CD8-positive, alpha-beta memory T cell (primary cell): ENCODE results near the gene ALDH1L1. TPM values are rescaled to one million over a fixed set of nuclear protein-coding genes. Genes with fewer than 3 reads are reported as not detected.
"Not testable (repeated sequence)": the region's sequence is repeated elsewhere in the genome, so short reads cannot be mapped to it uniquely, and the experiment has no call there.

Experiments used
- CTCF ChIA-PET: fragments of 350-600 bp; sonication (Branson Sonifier 250); formaldehyde crosslinking; loops from one replicate; lab custom pipeline; 2021; ENCODE audit warnings: antibody characterized with exemption; lab: Charles Lee
- POLR2A ChIA-PET: fragments of 350-600 bp; sonication (Branson Sonifier 250); formaldehyde crosslinking; loops from one replicate; lab custom pipeline; 2021; ENCODE audit warnings: antibody characterized with exemption; lab: Charles Lee
- DNase-seq, 5 donors: peaks; one replicate each; pipeline versions ENCODE4 v3.0.0 to v3.0.0-alpha.2; 2020 to 2022; ENCODE audit warnings: mixed read lengths in 1 of 5
- H3K27ac ChIP-seq: one replicate; pipeline ENCODE4 v1.7.0; 2013; ENCODE audit warnings: low read depth, mild to moderate bottlenecking, low read length, moderate library complexity
- H3K27me3 ChIP-seq: 2 replicates; pipeline ENCODE4 v1.7.0; 2013; ENCODE audit warnings: low read length, mild to moderate bottlenecking; ENCODE audit not compliant: insufficient read depth, poor library complexity, severe bottlenecking
- H3K36me3 ChIP-seq: 2 replicates; pipeline ENCODE4 v1.7.0; 2013; ENCODE audit warnings: mild to moderate bottlenecking, low read length, moderate library complexity; ENCODE audit not compliant: insufficient read depth
- H3K4me1 ChIP-seq: 2 replicates; pipeline ENCODE4 v1.7.0; 2013; ENCODE audit warnings: mild to moderate bottlenecking, low read length, moderate library complexity; ENCODE audit not compliant: insufficient read depth
- H3K4me3 ChIP-seq: 2 replicates; pipeline ENCODE4 v1.7.0; 2013; ENCODE audit warnings: mild to moderate bottlenecking, low read length
- H3K9me3 ChIP-seq: 2 replicates; pipeline ENCODE4 v1.7.0; 2013; ENCODE audit warnings: mild to moderate bottlenecking, low read length
- H3K27ac Mint-ChIP-seq, 8 donors: one replicate each; pipeline ENCODE4 v1.8.0; 2020 to 2021; ENCODE audit warnings: mixed read lengths in 8 of 8, mild to moderate bottlenecking in 6 of 8, inconsistent platforms in 3 of 8, moderate library complexity in 3 of 8
- H3K27me3 Mint-ChIP-seq, 2 donors: one replicate each; pipeline ENCODE4 v1.8.0; 2020 to 2021; ENCODE audit warnings: mixed read lengths in 2 of 2, mild to moderate bottlenecking in 1 of 2, moderate library complexity in 1 of 2
- H3K36me3 Mint-ChIP-seq, 3 donors: one replicate each; pipeline ENCODE4 v1.8.0; 2020 to 2021; ENCODE audit warnings: mixed read lengths in 3 of 3, inconsistent platforms in 1 of 3, mild to moderate bottlenecking in 1 of 3
- H3K4me1 Mint-ChIP-seq, 3 donors: one replicate each; pipeline ENCODE4 v1.8.0; 2020 to 2021; ENCODE audit warnings: mixed read lengths in 3 of 3, inconsistent platforms in 1 of 3, mild to moderate bottlenecking in 1 of 3
- H3K4me3 Mint-ChIP-seq, 7 donors: one replicate each; pipeline ENCODE4 v1.8.0; 2020 to 2021; ENCODE audit warnings: mixed read lengths in 7 of 7, mild to moderate bottlenecking in 6 of 7, moderate library complexity in 4 of 7, inconsistent platforms in 2 of 7
- H3K9me3 Mint-ChIP-seq, 5 donors: one replicate each; pipeline ENCODE4 v1.8.0; 2020 to 2022; ENCODE audit warnings: mixed read lengths in 5 of 5, mild to moderate bottlenecking in 3 of 5, moderate library complexity in 2 of 5, inconsistent platforms in 1 of 5
- polyA plus RNA-seq: library from polyadenylated mRNA; unstranded; fragments of 300-500 nt; fragmentation: Illumina TruSeq; gene quantifications from one replicate; pipeline ENCODE4 v1.2.3, GENCODE V29; 2021
- total RNA-seq, 2 experiments: library from RNA; stranded (reverse); gene quantifications; one replicate each; pipeline ENCODE4 v1.2.3, GENCODE V29; 2021

The ALDH1L1 gene
- total and polyA plus RNA-seq, 3 experiments from 2014 or later = not detected

DNA sequence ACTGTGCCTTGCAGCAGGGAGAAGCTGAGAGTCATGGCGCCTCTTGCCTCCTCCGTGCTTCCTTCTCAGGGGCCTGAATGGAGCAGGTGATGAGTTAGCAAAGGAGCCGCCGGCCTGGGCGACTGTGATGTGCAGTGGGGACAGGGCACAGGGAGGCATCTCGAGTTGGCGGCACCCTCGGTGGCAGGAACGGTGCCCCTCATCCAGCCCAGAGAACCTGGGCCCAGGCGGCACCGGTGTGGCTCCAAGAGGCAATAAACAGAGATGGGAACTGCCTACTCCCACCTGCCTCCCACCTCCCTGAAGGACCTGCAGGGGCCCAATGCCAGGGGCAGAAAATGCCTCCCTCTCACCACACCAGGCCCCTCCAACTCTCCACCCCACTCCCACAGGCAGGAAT, 102.6 kb downstream of the ALDH1L1 start:
- H3K36me3 Mint-ChIP-seq = peaks cover 10 to 14% (median 14%) of the 10 kb centered on the region in 3 donors
- DNase-seq = no peak
- no peaks in the 10 kb centered on the region for H3K27me3 ChIP-seq
- ChIA-PET CTCF (no interaction called here), POLR2A (no interaction called here)
- H3K27ac Mint-ChIP-seq = peak overlapping the region in 1 of 8 donors; percentile 75
- H3K27me3 Mint-ChIP-seq = no peaks in the 10 kb centered on the region
- no peak overlapping the region for H3K4me3 ChIP-seq
- H3K36me3 ChIP-seq = no peaks in the 10 kb centered on the region
- H3K4me1 Mint-ChIP-seq = peaks cover 0 to 15% (median 5%) of the 10 kb centered on the region in 3 donors
- H3K4me1 ChIP-seq = peaks cover 2% of the 10 kb centered on the region
- H3K27ac ChIP-seq = no peak overlapping the region
- H3K9me3 Mint-ChIP-seq = peaks cover 3 to 12% (median 8%) of the 10 kb centered on the region in 5 donors
- no peak overlapping the region for H3K4me3 Mint-ChIP-seq
- no peaks in the 10 kb centered on the region for H3K9me3 ChIP-seq

GRCh38 chr3:126076140-126076539, 104.2 kb downstream of the ALDH1L1 start:
- Histone ChIP-seq H3K27ac (no peak overlapping the region), H3K36me3 (no peaks in the 10 kb centered on the region), H3K4me1 (no peaks in the 10 kb centered on the region), H3K27me3 (no peaks in the 10 kb centered on the region), H3K9me3 (no peaks in the 10 kb centered on the region), H3K4me3 (no peak overlapping the region)
- peaks cover 12 to 27% (median 19%) of the 10 kb centered on the region in 3 donors for H3K36me3 Mint-ChIP-seq
- ChIA-PET POLR2A (no interaction called here), CTCF (no interaction called here)
- DNase-seq = no peak
- peaks cover 0 to 11% (median 3%) of the 10 kb centered on the region in 3 donors for H3K4me1 Mint-ChIP-seq
- no peak overlapping the region for H3K4me3 Mint-ChIP-seq
- H3K27ac Mint-ChIP-seq = no peak overlapping the region
- peaks cover 3 to 15% (median 9%) of the 10 kb centered on the region in 5 donors for H3K9me3 Mint-ChIP-seq
- no peaks in the 10 kb centered on the region for H3K27me3 Mint-ChIP-seq

DNA sequence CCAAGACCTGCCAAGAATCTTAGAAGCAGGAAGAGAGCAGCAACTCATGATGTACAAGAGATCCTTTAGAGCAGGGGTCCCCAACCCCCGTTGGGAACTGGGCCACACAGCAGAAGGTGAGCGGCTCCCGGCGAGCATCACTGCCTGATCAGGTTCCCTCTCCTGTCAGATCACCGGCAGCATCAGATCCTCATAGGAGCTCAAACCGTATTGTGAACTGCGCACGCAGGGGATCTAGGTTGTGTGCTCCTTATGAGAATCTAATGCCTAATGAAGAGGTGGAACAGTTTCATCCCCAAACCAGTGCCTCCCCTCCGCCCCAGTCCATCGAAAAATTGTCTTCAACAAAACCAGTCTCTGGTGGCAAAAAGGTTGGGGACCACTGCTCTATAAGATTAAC, 110.2 kb downstream of the ALDH1L1 start:
- no peaks in the 10 kb centered on the region for H3K4me1 ChIP-seq
- Mint-ChIP-seq H3K9me3 (peaks cover 3 to 15% (median 9%) of the 10 kb centered on the region in 5 donors), H3K4me3 (no peak overlapping the region), H3K36me3 (peaks cover 18 to 41% (median 34%) of the 10 kb centered on the region in 3 donors), H3K4me1 (peaks cover 4 to 15% (median 13%) of the 10 kb centered on the region in 3 donors), H3K27ac (peak overlapping the region in 1 of 8 donors; percentile 76), H3K27me3 (no peaks in the 10 kb centered on the region)
- no peaks in the 10 kb centered on the region for H3K9me3 ChIP-seq
- no peak for DNase-seq
- no peak overlapping the region for H3K4me3 ChIP-seq
- POLR2A ChIA-PET = no interaction called here
- CTCF ChIA-PET = no interaction called here
- no peak overlapping the region for H3K27ac ChIP-seq
- no peaks in the 10 kb centered on the region for H3K36me3 ChIP-seq
- H3K27me3 ChIP-seq = no peaks in the 10 kb centered on the region

DNA sequence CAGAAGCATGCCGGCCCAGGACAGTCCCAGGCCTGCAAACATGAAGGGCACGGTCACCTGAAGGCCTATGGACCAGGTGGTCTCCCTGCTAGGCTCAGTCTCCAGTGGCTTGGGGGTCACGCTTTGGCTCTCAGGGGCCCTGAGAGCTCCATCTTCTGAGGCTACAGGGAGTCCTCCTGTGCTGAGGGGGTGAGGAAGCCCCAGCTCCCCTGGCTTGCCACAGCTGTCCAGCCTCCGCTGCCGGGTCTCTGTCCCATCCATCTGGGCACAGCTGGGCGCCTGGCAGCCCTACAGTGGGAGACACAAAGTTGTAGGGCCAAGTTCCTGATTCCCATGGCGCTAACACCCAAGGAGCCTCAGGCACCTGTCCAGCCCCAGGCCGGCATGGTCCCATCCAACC, 112.4 kb downstream of the ALDH1L1 start:
- Mint-ChIP-seq H3K4me3 (no peak overlapping the region), H3K36me3 (peaks cover 15 to 39% (median 22%) of the 10 kb centered on the region in 3 donors), H3K9me3 (peaks cover 0 to 7% (median 2%) of the 10 kb centered on the region in 5 donors), H3K27me3 (no peaks in the 10 kb centered on the region), H3K27ac (no peak overlapping the region), H3K4me1 (peaks cover 18 to 32% (median 23%) of the 10 kb centered on the region in 3 donors)
- Histone ChIP-seq H3K27me3 (no peaks in the 10 kb centered on the region), H3K4me1 (peaks cover 7% of the 10 kb centered on the region), H3K27ac (no peak overlapping the region), H3K9me3 (no peaks in the 10 kb centered on the region), H3K36me3 (no peaks in the 10 kb centered on the region), H3K4me3 (no peak overlapping the region)
- no peak for DNase-seq
- CTCF ChIA-PET = no interaction called here
- POLR2A ChIA-PET = no interaction called here

DNA sequence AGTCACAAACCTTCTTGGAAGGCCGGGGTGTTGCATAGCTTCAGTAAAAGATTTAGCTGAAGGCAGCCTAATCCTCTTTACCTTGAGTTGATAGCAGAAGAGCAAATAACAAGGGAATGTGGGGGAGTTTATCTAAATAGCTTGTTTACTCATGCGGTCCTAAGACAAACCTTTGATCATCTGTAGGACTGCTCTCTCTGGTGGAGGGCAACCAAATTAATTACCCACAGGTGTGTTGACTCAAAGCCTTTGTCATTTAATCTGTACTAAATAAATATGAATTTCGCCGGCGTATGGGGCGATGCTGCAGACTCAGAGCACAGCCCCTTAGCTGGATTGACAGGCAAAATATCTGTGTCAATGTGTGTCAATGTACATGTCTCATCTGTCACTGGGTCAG, 113.7 kb downstream of the ALDH1L1 start:
- H3K4me3 Mint-ChIP-seq, H3K4me3 ChIP-seq, H3K27me3 ChIP-seq, H3K27ac ChIP-seq, CTCF ChIA-PET, H3K4me1 ChIP-seq, H3K9me3 Mint-ChIP-seq, H3K27ac Mint-ChIP-seq, POLR2A ChIA-PET, H3K9me3 ChIP-seq, H3K36me3 ChIP-seq, DNase-seq, H3K27me3 Mint-ChIP-seq: not testable (repeated sequence)
- peaks cover 11 to 35% (median 11%) of the 10 kb centered on the region in 3 donors for H3K36me3 Mint-ChIP-seq
- H3K4me1 Mint-ChIP-seq = peaks cover 18 to 32% (median 23%) of the 10 kb centered on the region in 3 donors

DNA sequence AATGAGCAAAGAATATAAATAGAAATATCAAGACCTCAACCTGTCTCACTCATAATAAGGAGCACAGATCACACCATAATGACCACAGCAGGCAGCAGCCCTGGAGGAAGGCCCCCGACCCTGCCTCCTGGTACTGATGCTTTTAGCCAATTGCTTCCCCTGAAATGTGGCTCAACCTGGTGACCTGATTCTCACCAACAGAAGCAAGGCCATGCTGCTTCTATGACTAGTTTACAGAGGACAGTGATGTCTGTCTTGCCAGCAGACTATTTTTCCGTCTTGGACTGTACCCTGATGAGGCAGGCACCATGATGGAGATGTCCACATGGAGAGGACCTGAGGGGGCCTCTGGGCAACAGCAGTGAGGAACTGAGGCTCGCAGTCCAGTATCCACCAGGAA, 114.5 kb downstream of the ALDH1L1 start:
- Histone ChIP-seq H3K27ac (no peak overlapping the region), H3K9me3 (no peaks in the 10 kb centered on the region), H3K27me3 (no peaks in the 10 kb centered on the region), H3K36me3 (no peaks in the 10 kb centered on the region), H3K4me3 (no peak overlapping the region), H3K4me1 (peaks cover 7% of the 10 kb centered on the region)
- CTCF ChIA-PET = interaction anchor here (0.7 kb wide), 1 partner anchor 73 kb away, joined by 3 read pairs; no protein-coding TSS in a partner anchor
- POLR2A ChIA-PET = no interaction called here
- Mint-ChIP-seq H3K36me3 (peaks cover 5 to 37% (median 11%) of the 10 kb centered on the region in 3 donors), H3K9me3 (no peaks in the 10 kb centered on the region), H3K4me3 (no peak overlapping the region), H3K27me3 (no peaks in the 10 kb centered on the region), H3K4me1 (peaks cover 18 to 27% (median 23%) of the 10 kb centered on the region in 3 donors), H3K27ac (no peak overlapping the region)
- DNase-seq = no peak

DNA sequence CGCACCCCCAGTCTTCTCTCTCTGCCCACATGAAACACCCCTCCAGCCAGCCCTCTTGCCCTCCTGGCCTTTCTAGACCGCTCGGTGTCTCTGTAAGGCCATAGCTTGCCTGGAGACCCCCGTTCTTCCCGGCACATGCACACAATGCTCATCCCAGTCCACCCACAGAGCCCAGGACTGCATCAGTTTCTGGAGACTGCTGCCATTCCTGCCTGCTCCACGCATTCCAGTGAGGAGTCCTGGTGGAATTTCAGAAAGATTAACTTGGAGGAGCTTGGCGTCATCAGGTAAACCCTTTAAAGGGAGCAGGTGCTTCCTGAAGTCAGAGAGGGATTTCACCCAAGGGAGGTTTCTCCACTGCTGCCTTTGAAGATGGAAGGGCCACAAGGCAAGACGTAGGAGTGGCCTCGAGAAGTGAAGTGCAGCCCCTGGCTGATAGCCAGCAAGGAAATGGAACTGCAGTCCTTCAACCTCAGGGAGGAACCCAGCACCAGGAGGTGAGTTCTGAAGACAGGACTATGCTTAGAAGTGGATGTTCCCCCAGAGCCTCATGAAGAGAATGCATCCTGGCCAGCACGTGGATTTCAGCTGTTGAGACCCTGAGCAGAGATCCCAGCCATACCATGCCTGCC, 115.6 kb downstream of the ALDH1L1 start:
- H3K4me1 Mint-ChIP-seq = peaks cover 18 to 27% (median 18%) of the 10 kb centered on the region in 3 donors
- Histone ChIP-seq H3K27me3 (no peaks in the 10 kb centered on the region), H3K27ac (no peak overlapping the region), H3K4me3 (no peak overlapping the region), H3K36me3 (no peaks in the 10 kb centered on the region), H3K9me3 (no peaks in the 10 kb centered on the region), H3K4me1 (peaks cover 7% of the 10 kb centered on the region)
- H3K36me3 Mint-ChIP-seq = peaks cover 5 to 40% (median 14%) of the 10 kb centered on the region in 3 donors
- DNase-seq = no peak
- POLR2A ChIA-PET = no interaction called here
- H3K27ac Mint-ChIP-seq = peak overlapping the region in 4 of 8 donors; percentile 4 to 50 (median 31)
- no peaks in the 10 kb centered on the region for H3K9me3 Mint-ChIP-seq
- CTCF ChIA-PET = no interaction called here
- no peaks in the 10 kb centered on the region for H3K27me3 Mint-ChIP-seq
- no peak overlapping the region for H3K4me3 Mint-ChIP-seq

DNA sequence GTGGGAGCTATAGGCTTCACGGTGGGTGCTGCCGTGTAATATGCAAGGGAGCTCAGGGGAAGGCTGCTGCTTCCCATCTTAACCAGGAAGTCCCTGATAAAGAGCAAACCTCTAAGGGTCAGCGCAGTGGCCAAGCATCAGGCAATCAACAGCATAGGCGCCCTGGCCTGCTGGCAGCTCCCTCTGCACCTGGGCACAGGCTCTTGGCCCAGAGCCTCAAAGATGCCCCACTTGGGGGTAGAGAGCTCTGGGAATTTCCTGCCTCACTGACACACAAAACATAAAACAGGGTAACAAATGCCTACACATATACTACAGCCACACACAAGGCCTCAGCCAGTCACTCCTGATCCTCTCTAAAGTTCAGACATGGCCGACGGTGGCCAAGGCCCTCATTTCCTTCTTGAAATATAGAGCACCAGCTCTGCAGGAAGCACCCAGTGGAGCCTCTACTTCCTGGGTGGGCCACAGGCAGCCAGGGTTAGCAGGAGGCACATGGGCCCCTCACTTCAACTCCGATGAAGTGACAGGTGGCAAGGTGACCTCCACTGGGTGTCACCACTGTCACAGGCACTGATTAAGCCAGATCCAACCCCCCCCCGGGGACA, 116.9 kb downstream of the ALDH1L1 start:
- peaks cover 5 to 48% (median 18%) of the 10 kb centered on the region in 3 donors for H3K36me3 Mint-ChIP-seq
- Histone ChIP-seq H3K36me3 (no peaks in the 10 kb centered on the region), H3K9me3 (no peaks in the 10 kb centered on the region), H3K27me3 (no peaks in the 10 kb centered on the region), H3K4me3 (no peak overlapping the region), H3K27ac (no peak overlapping the region), H3K4me1 (peaks cover 7% of the 10 kb centered on the region)
- no peak for DNase-seq
- ChIA-PET POLR2A (no interaction called here), CTCF (no interaction called here)
- H3K4me1 Mint-ChIP-seq = peaks cover 15 to 27% (median 18%) of the 10 kb centered on the region in 3 donors
- peak overlapping the region in 5 of 8 donors; percentile 59 to 83 (median 74) for H3K27ac Mint-ChIP-seq
- H3K4me3 Mint-ChIP-seq = peak overlapping the region in 1 of 7 donors; percentile 32
- H3K9me3 Mint-ChIP-seq = no peaks in the 10 kb centered on the region
- no peaks in the 10 kb centered on the region for H3K27me3 Mint-ChIP-seq
